H1 (cell line): Measurements from ENCODE around the gene RBMS1. TPM values are rescaled to one million over a fixed set of nuclear protein-coding genes. Genes with fewer than 3 reads are reported as not detected.

Experiments used
- EP300 ChIP-seq, 2 experiments: IDR thresholded peaks; 1 replicate in 1 of 2; 2 replicates in 1 of 2; pipeline ENCODE4 v1.6.1; 2011 to 2012; ENCODE audit warnings: low read depth in 2 of 2, low read length in 2 of 2, mild to moderate bottlenecking in 2 of 2, borderline replicate concordance in 1 of 2, inconsistent platforms in 1 of 2, moderate library complexity in 1 of 2
- polyA plus RNA-seq, 7 experiments: library from polyadenylated mRNA; depleted of rRNA in 3 of 7; stranded (reverse) in 5 of 7; unstranded in 2 of 7; fragments of >200 nt in 5 of 7; fragments of 200-250 nt in 2 of 7; gene quantifications; 1 replicate in 5 of 7; 2 replicates in 1 of 7; 4 replicates in 1 of 7; pipeline versions ENCODE4 v1.2.1 to v1.2.3, GENCODE V29; 2011 to 2013; ENCODE audit warnings: missing spikeins in 2 of 7, mixed read lengths in 2 of 7
- total RNA-seq: library from RNA; stranded (reverse); fragmentation: NEBNext Ultra II Directional; extraction: Animal tissue kit (Norgen Biotek cat#: 25700); gene quantifications from 2 replicates; pipeline ENCODE4 v1.2.1, GENCODE V29; 2021
- TF ChIP-seq, protein P1 (sequence below), 3 experiments: IDR thresholded peaks; 1 replicate in 2 of 3; 2 replicates in 1 of 3; pipeline versions ENCODE4 v1.5.1 to v1.6.1; 2011; ENCODE audit warnings: low read length in 3 of 3, mild to moderate bottlenecking in 3 of 3, inconsistent platforms in 2 of 3, low read depth in 1 of 3, moderate library complexity in 1 of 3; ENCODE audit not compliant: insufficient read depth in 1 of 3; ENCODE audit errors: control extremely low read depth in 1 of 3

RBMS1 gene
- total and polyA plus RNA-seq, 2 of the 8 experiments (the other 6 are each of a cell fraction or from before 2014, with no cell fraction given): 53.7 to 60.0 TPM

DNA sequence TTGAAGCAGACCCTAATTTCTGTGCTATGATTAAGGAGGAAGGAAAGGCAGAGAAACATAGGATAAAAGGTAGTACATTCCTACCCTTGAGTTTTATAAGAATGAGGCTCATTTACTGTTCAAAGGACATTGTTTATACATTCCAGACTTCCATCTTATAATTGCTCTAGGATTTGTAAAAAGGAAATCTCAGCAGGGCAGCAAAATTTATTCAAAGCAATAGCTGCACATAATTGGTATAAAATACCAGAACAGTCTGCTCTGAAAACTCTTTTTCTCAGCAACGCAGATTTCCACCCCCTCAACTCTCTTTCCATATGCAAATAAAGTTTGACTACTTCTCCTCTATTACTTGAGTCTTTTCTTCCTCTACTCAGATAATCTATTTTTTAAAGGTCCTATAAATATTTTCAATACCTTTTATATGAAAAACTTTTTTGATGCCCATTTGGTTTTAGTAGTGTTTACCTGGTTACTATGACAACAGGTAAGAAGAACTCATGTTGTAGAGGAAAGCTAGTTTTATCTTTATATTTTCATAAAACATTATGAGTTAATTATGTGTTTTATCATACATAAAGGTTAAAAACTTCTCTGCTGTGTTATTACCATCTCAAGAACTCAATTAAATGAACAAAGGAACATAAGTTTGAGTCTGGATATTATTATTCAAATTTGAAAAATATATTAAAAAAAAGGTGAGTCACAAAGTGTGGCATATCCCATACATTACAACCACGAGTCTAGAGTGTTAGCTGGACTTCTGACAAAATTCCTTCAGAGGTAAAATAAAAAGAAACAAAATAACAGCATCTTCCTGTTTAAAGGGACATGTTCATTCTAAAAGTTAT lies 19.9 kb downstream of the RBMS1 start (continued):
- TF ChIP-seq, protein P1, sequence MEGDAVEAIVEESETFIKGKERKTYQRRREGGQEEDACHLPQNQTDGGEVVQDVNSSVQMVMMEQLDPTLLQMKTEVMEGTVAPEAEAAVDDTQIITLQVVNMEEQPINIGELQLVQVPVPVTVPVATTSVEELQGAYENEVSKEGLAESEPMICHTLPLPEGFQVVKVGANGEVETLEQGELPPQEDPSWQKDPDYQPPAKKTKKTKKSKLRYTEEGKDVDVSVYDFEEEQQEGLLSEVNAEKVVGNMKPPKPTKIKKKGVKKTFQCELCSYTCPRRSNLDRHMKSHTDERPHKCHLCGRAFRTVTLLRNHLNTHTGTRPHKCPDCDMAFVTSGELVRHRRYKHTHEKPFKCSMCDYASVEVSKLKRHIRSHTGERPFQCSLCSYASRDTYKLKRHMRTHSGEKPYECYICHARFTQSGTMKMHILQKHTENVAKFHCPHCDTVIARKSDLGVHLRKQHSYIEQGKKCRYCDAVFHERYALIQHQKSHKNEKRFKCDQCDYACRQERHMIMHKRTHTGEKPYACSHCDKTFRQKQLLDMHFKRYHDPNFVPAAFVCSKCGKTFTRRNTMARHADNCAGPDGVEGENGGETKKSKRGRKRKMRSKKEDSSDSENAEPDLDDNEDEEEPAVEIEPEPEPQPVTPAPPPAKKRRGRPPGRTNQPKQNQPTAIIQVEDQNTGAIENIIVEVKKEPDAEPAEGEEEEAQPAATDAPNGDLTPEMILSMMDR (IDR thresholded peaks at IDR 0.05; ENCODE audit: control extremely low read depth in 1 of 3, insufficient read depth in 1 of 3, low read depth in 1 of 3, low read length in 3 of 3): no peak
- no peak for TF ChIP-seq EP300 (IDR thresholded peaks at IDR 0.05; ENCODE audit: borderline replicate concordance in 1 of 2, low read depth in 2 of 2, low read length in 2 of 2)
